Liver (tissue), 9 donors: ENCODE results near the gene GALNT17. TPM values are rescaled to one million over a fixed set of nuclear protein-coding genes. Genes with fewer than 3 reads are reported as not detected.

Experiments used
- DNase-seq: peaks from one replicate; pipeline ENCODE4 v3.0.0-alpha.2; 2017; ENCODE audit warnings: low spot score
- H3K27ac ChIP-seq, 2 donors: one replicate each; pipeline ENCODE4 v1.7.0; 2013; ENCODE audit warnings: inconsistent platforms in 2 of 2, low read length in 2 of 2, control low read depth in 1 of 2, low read depth in 1 of 2, mild to moderate bottlenecking in 1 of 2
- H3K27me3 ChIP-seq, 4 donors: one replicate each; pipeline versions ENCODE4 v1.6.1 to v1.7.0; 2013; ENCODE audit warnings: low read length in 3 of 4, inconsistent platforms in 1 of 4, mild to moderate bottlenecking in 1 of 4, moderate library complexity in 1 of 4; ENCODE audit not compliant: control insufficient read depth in 4 of 4, insufficient read depth in 4 of 4
- H3K36me3 ChIP-seq, 4 donors: one replicate each; pipeline versions ENCODE4 v1.6.1 to v1.7.0; 2013; ENCODE audit warnings: low read length in 3 of 4, mild to moderate bottlenecking in 3 of 4, low read depth in 1 of 4, moderate library complexity in 1 of 4; ENCODE audit not compliant: control insufficient read depth in 4 of 4, insufficient read depth in 3 of 4
- H3K4me1 ChIP-seq, 4 donors: one replicate each; pipeline versions ENCODE4 v1.6.1 to v1.7.0; 2013; ENCODE audit warnings: low read length in 3 of 4, mild to moderate bottlenecking in 3 of 4, moderate library complexity in 1 of 4; ENCODE audit not compliant: control insufficient read depth in 4 of 4, insufficient read depth in 4 of 4
- H3K4me3 ChIP-seq, 3 donors: one replicate each; pipeline versions ENCODE4 v1.6.1 to v1.7.0; 2013; ENCODE audit warnings: low read length in 3 of 3, control low read depth in 1 of 3, low read depth in 1 of 3, mild to moderate bottlenecking in 1 of 3
- H3K9ac ChIP-seq, 2 donors: one replicate each; pipeline ENCODE4 v1.7.0; 2013; ENCODE audit warnings: low read length in 2 of 2, mild to moderate bottlenecking in 2 of 2, moderate library complexity in 2 of 2, control low read depth in 1 of 2, low read depth in 1 of 2
- H3K9me3 ChIP-seq, 4 donors: one replicate each; pipeline versions ENCODE4 v1.6.1 to v1.7.0; 2013; ENCODE audit warnings: low read length in 3 of 4; ENCODE audit not compliant: control insufficient read depth in 4 of 4
- EGR1 ChIP-seq, 2 donors: IDR thresholded peaks; 2 replicates each; pipeline ENCODE4 v1.6.1; 2016 to 2018; ENCODE audit warnings: antibody characterized with exemption in 2 of 2, low read depth in 2 of 2
- FOXA1 ChIP-seq: IDR thresholded peaks from 2 replicates; pipeline ENCODE4 v1.6.1; 2016; ENCODE audit warnings: antibody characterized with exemption
- FOXA2 ChIP-seq: IDR thresholded peaks from 2 replicates; pipeline ENCODE4 v1.6.1; 2016; ENCODE audit warnings: antibody characterized with exemption
- GABPA ChIP-seq, 2 donors: IDR thresholded peaks in 1 of 2; conservative IDR thresholded peaks in 1 of 2; 2 replicates each; pipeline ENCODE4 v1.6.1; 2016; ENCODE audit warnings: antibody characterized with exemption in 2 of 2, mild to moderate bottlenecking in 1 of 2, moderate library complexity in 1 of 2
- HNF4A ChIP-seq, 2 donors: conservative IDR thresholded peaks; 2 replicates each; pipeline ENCODE4 v1.6.1; 2016; ENCODE audit warnings: antibody characterized with exemption in 2 of 2, mild to moderate bottlenecking in 2 of 2
- HNF4G ChIP-seq: IDR thresholded peaks from 2 replicates; pipeline ENCODE4 v1.6.1; 2016; ENCODE audit warnings: antibody characterized with exemption
- JUND ChIP-seq, 2 donors: IDR thresholded peaks; 2 replicates each; pipeline ENCODE4 v1.6.1; 2016; ENCODE audit warnings: antibody characterized with exemption in 2 of 2
- NR2F2 ChIP-seq: IDR thresholded peaks from 2 replicates; pipeline ENCODE4 v1.6.1; 2016; ENCODE audit warnings: antibody characterized with exemption
- RAD21 ChIP-seq, 2 donors: IDR thresholded peaks; 2 replicates each; pipeline ENCODE4 v1.6.1; 2016; ENCODE audit warnings: antibody characterized with exemption in 2 of 2, mild to moderate bottlenecking in 2 of 2
- RXRA ChIP-seq, 2 donors: IDR thresholded peaks; 2 replicates each; pipeline ENCODE4 v1.6.1; 2017 to 2018; ENCODE audit warnings: antibody characterized with exemption in 2 of 2, mild to moderate bottlenecking in 1 of 2
- SP1 ChIP-seq: IDR thresholded peaks from 2 replicates; pipeline ENCODE4 v1.6.1; 2018; ENCODE audit warnings: antibody characterized with exemption, mild to moderate bottlenecking
- TAF1 ChIP-seq: conservative IDR thresholded peaks from 2 replicates; pipeline ENCODE4 v1.6.1; 2016; ENCODE audit warnings: antibody characterized with exemption, mild to moderate bottlenecking
- YY1 ChIP-seq: IDR thresholded peaks from 2 replicates; pipeline ENCODE4 v1.6.1; 2016; ENCODE audit warnings: antibody characterized with exemption, mild to moderate bottlenecking
- WGBS: extraction: QIAGEN DNeasy Blood & Tissue Kit; methylation state at CpG from one replicate; pipeline ENCODE4 v1.1.7; 2013; 5-methylcytosine and 5-hydroxymethylcytosine counted together
- polyA plus RNA-seq, 2 donors: library from polyadenylated mRNA; stranded (reverse) in 1 of 2; unstranded in 1 of 2; fragments of 200-250 nt in 1 of 2; fragments of >200 nt in 1 of 2; fragmentation: Nextera tagmentation in 1 of 2; extraction: Ambion mirVana in 1 of 2; gene quantifications; one replicate each; pipeline versions ENCODE4 v1.2.1 to v1.2.3, GENCODE V29; 2013 to 2015
- total RNA-seq, 2 donors: library from RNA; depleted of rRNA; stranded (reverse); fragments of >200 nt; gene quantifications; one replicate each; pipeline ENCODE4 v1.2.3, GENCODE V29; 2014
- TF ChIP-seq, protein P1 (sequence below): fragments of 150-350 bp; IDR thresholded peaks from 2 replicates; pipeline ENCODE4 v1.5.1; 2017; ENCODE audit warnings: improper control_type of control experiment, low read depth, low read length; ENCODE audit not compliant: missing input control
- TF ChIP-seq, protein P2 (sequence below): IDR thresholded peaks from 2 replicates; pipeline ENCODE4 v1.6.1; 2016; ENCODE audit warnings: antibody characterized with exemption, mild to moderate bottlenecking
- TF ChIP-seq, protein P3 (sequence below): IDR thresholded peaks from 2 replicates; pipeline ENCODE4 v1.6.1; 2016; ENCODE audit warnings: antibody characterized with exemption
- TF ChIP-seq, protein P4 (sequence below): IDR thresholded peaks from 2 replicates; pipeline ENCODE4 v1.6.1; 2016; ENCODE audit warnings: antibody characterized with exemption
- TF ChIP-seq, protein P5 (sequence below): IDR thresholded peaks from 2 replicates; pipeline ENCODE4 v1.6.1; 2016; ENCODE audit warnings: antibody characterized with exemption
- donor health status: healthy.
- donor health status: healthy.
- donor health status: healthy.
- donor health status: healthy.
- donor health status: healthy.

Gene GALNT17
- total and polyA plus RNA-seq, 4 donors, result 0.10 to 0.42 (median 0.37) TPM; not detected in 1

DNA sequence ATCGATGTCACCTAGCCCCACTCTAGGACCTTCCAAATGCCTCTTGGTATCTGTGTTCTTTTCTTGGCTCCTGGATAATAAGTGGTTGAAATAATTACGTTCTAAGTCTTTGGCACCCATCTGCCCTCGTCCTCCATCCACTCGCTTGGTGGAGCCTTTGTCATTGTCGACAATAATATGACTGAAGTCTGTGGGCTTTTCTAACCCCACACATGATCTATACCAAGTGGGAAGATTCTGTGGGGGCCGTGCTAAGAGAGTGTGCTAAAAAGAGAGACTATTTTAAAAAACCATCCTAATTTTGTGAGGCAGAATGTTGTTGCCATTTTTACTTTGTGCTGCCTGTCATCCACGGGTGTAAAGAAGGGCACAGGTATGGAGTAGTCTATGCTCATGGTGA is 113.1 kb downstream of the GALNT17 start:
- Histone ChIP-seq H3K4me1 (no peaks in the 10 kb centered on the region), H3K36me3 (no peaks in the 10 kb centered on the region), H3K4me3 (no peak overlapping the region), H3K9me3 (peaks cover 0 to 3% (median 0%) of the 10 kb centered on the region in 4 donors), H3K9ac (no peak overlapping the region), H3K27ac (no peak overlapping the region), H3K27me3 (no peaks in the 10 kb centered on the region)
- no peak for DNase-seq
- WGBS, result 79% methylated on average over 7 of the region's 7 CpGs
- TF ChIP-seq, protein P1, sequence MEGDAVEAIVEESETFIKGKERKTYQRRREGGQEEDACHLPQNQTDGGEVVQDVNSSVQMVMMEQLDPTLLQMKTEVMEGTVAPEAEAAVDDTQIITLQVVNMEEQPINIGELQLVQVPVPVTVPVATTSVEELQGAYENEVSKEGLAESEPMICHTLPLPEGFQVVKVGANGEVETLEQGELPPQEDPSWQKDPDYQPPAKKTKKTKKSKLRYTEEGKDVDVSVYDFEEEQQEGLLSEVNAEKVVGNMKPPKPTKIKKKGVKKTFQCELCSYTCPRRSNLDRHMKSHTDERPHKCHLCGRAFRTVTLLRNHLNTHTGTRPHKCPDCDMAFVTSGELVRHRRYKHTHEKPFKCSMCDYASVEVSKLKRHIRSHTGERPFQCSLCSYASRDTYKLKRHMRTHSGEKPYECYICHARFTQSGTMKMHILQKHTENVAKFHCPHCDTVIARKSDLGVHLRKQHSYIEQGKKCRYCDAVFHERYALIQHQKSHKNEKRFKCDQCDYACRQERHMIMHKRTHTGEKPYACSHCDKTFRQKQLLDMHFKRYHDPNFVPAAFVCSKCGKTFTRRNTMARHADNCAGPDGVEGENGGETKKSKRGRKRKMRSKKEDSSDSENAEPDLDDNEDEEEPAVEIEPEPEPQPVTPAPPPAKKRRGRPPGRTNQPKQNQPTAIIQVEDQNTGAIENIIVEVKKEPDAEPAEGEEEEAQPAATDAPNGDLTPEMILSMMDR, result no peak
- TF ChIP-seq, protein P2, sequence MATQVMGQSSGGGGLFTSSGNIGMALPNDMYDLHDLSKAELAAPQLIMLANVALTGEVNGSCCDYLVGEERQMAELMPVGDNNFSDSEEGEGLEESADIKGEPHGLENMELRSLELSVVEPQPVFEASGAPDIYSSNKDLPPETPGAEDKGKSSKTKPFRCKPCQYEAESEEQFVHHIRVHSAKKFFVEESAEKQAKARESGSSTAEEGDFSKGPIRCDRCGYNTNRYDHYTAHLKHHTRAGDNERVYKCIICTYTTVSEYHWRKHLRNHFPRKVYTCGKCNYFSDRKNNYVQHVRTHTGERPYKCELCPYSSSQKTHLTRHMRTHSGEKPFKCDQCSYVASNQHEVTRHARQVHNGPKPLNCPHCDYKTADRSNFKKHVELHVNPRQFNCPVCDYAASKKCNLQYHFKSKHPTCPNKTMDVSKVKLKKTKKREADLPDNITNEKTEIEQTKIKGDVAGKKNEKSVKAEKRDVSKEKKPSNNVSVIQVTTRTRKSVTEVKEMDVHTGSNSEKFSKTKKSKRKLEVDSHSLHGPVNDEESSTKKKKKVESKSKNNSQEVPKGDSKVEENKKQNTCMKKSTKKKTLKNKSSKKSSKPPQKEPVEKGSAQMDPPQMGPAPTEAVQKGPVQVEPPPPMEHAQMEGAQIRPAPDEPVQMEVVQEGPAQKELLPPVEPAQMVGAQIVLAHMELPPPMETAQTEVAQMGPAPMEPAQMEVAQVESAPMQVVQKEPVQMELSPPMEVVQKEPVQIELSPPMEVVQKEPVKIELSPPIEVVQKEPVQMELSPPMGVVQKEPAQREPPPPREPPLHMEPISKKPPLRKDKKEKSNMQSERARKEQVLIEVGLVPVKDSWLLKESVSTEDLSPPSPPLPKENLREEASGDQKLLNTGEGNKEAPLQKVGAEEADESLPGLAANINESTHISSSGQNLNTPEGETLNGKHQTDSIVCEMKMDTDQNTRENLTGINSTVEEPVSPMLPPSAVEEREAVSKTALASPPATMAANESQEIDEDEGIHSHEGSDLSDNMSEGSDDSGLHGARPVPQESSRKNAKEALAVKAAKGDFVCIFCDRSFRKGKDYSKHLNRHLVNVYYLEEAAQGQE, result no peak
- TF ChIP-seq RAD21 (IDR thresholded peaks at IDR 0.05) (no peak), NR2F2 (no peak), HNF4G (no peak), GABPA (IDR thresholded peaks at IDR 0.05 in 1 of 2, conservative IDR thresholded peaks at IDR 0.05 in 1 of 2) (no peak), TAF1 (no peak), FOXA1 (no peak), SP1 (no peak), RXRA (IDR thresholded peaks at IDR 0.05) (no peak)
- TF ChIP-seq, protein P3, sequence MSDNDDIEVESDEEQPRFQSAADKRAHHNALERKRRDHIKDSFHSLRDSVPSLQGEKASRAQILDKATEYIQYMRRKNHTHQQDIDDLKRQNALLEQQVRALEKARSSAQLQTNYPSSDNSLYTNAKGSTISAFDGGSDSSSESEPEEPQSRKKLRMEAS, result no peak

DNA sequence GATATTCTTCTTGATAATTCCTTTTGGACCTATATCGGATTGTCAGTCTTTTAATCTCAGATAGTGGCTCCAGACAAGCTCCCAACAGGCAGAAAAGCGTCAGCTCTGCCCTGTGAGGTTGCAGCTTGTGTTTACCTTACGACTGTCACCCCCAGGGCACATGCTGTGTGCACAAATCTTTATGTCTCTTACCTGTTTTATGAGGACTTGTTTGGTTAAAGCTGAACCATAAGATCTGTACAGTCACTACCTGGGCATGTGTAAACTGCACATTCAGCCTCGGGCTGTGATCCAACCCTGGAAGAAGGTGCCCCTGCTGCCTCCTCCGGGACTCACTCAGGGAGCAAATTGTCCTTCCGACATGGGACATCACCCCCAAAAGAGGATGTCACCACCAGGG is 119.8 kb downstream of the GALNT17 start:
- no peak overlapping the region for H3K4me3 ChIP-seq
- DNase-seq, result no peak
- WGBS, result 64% methylated on average over 6 of the region's 6 CpGs
- H3K27me3 ChIP-seq, result peaks cover 0 to 5% (median 0%) of the 10 kb centered on the region in 4 donors
- H3K9me3 ChIP-seq, result peaks cover 0 to 5% (median 0%) of the 10 kb centered on the region in 4 donors
- no peak overlapping the region for H3K9ac ChIP-seq
- TF ChIP-seq, protein P4, sequence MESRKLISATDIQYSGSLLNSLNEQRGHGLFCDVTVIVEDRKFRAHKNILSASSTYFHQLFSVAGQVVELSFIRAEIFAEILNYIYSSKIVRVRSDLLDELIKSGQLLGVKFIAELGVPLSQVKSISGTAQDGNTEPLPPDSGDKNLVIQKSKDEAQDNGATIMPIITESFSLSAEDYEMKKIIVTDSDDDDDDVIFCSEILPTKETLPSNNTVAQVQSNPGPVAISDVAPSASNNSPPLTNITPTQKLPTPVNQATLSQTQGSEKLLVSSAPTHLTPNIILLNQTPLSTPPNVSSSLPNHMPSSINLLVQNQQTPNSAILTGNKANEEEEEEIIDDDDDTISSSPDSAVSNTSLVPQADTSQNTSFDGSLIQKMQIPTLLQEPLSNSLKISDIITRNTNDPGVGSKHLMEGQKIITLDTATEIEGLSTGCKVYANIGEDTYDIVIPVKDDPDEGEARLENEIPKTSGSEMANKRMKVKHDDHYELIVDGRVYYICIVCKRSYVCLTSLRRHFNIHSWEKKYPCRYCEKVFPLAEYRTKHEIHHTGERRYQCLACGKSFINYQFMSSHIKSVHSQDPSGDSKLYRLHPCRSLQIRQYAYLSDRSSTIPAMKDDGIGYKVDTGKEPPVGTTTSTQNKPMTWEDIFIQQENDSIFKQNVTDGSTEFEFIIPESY, result no peak
- no peak for TF ChIP-seq RAD21 (IDR thresholded peaks at IDR 0.05)
- TF ChIP-seq, protein P3, result no peak
- no peak for TF ChIP-seq RXRA (IDR thresholded peaks at IDR 0.05)
- TF ChIP-seq HNF4G, result no peak
- TF ChIP-seq EGR1 (IDR thresholded peaks at IDR 0.05; ENCODE audit: low read depth in 2 of 2), result no peak
- no peak for TF ChIP-seq YY1
- TF ChIP-seq FOXA1, result no peak
- TF ChIP-seq JUND (IDR thresholded peaks at IDR 0.05), result no peak
- TF ChIP-seq TAF1, result no peak
- TF ChIP-seq, protein P2, result no peak
- TF ChIP-seq NR2F2, result no peak
- no peak for TF ChIP-seq HNF4A (conservative IDR thresholded peaks at IDR 0.05)
- TF ChIP-seq SP1, result no peak
- no peak for TF ChIP-seq FOXA2
- TF ChIP-seq, protein P5, sequence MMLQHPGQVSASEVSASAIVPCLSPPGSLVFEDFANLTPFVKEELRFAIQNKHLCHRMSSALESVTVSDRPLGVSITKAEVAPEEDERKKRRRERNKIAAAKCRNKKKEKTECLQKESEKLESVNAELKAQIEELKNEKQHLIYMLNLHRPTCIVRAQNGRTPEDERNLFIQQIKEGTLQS, result no peak
- TF ChIP-seq, protein P1, result no peak
- no peaks in the 10 kb centered on the region for H3K4me1 ChIP-seq
- H3K27ac ChIP-seq, result no peak overlapping the region
- no peaks in the 10 kb centered on the region for H3K36me3 ChIP-seq
